Osteocyte (in vitro differentiated cells): Measurements from ENCODE around the gene DBF4B. TPM values are rescaled to one million over a fixed set of nuclear protein-coding genes. Genes with fewer than 3 reads are reported as not detected.

ENCODE experiments used
- DNase-seq: peaks from one replicate; pipeline ENCODE4 v3.0.0; 2021; ENCODE audit warnings: mixed read lengths; ENCODE audit not compliant: unreplicated experiment; ENCODE audit errors: extremely low spot score
- H3K27ac Mint-ChIP-seq: one replicate; pipeline ENCODE4 v1.8.0; 2021; ENCODE audit warnings: mild to moderate bottlenecking, mixed read lengths; ENCODE audit not compliant: unreplicated experiment
- H3K27me3 Mint-ChIP-seq: one replicate; pipeline ENCODE4 v1.8.0; 2021; ENCODE audit warnings: mixed read lengths; ENCODE audit not compliant: unreplicated experiment
- H3K36me3 Mint-ChIP-seq: one replicate; pipeline ENCODE4 v1.8.0; 2021; ENCODE audit warnings: mixed read lengths; ENCODE audit not compliant: unreplicated experiment
- H3K4me1 Mint-ChIP-seq: one replicate; pipeline ENCODE4 v1.8.0; 2021; ENCODE audit warnings: mixed read lengths; ENCODE audit not compliant: unreplicated experiment
- H3K4me3 Mint-ChIP-seq: one replicate; pipeline ENCODE4 v1.8.0; 2021; ENCODE audit warnings: mild to moderate bottlenecking, moderate library complexity, mixed read lengths; ENCODE audit not compliant: unreplicated experiment
- H3K9me3 Mint-ChIP-seq: one replicate; pipeline ENCODE4 v1.8.0; 2021; ENCODE audit warnings: mixed read lengths; ENCODE audit not compliant: unreplicated experiment
- total RNA-seq: library from RNA; stranded (reverse); gene quantifications from 2 replicates; pipeline ENCODE4 v1.2.1, GENCODE V29; 2021
- TF ChIP-seq, protein P1 (sequence below): fragments of 200-600 bp; sonication (generic); IDR thresholded peaks from 2 replicates; pipeline ENCODE4 v1.5.0; 2021; ENCODE audit warnings: antibody characterized with exemption, mild to moderate bottlenecking, moderate library complexity

The DBF4B gene
- total RNA-seq, 1 donor from 2014 or later: 9.2 TPM

DNA sequence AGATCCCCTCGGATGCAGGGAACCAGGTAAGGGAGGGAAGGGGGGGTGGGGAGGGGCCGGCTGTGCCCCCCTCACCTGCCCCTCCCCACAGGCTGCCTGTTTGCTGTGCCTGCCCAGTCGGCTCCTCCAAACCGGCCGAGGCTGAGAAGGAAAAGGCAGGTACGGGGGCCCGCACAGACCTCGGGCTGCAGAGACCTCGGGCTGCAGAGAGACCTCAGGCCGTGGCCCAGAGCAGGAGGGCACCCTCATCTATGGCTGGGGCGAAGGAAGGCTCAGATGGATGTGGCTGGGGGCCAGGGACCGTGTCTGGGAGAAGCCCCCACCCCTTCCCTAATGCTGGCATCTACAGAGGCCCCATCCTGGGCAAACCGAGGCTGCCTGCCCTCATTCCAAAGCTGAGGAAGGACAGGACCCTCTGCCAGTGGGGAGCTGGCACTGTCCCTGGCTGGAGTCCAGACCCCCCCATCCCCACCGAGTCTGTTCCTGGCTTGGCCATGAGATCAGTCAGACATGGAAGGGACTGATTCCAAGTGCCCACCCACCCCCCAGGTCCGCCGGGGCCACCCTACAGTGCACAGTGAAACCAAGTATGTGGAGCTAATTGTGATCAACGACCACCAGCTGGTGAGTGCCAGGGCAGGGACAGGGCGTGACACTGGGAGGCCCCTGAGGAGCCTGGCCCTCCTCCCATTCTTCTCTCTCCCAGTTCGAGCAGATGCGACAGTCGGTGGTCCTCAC is 64.0 kb downstream of the DBF4B start:
- no peaks in the 10 kb centered on the region for H3K9me3 Mint-ChIP-seq
- no peak overlapping the region for H3K4me3 Mint-ChIP-seq
- peaks cover 8% of the 10 kb centered on the region for H3K4me1 Mint-ChIP-seq
- H3K36me3 Mint-ChIP-seq: no peaks in the 10 kb centered on the region
- TF ChIP-seq, protein P1, sequence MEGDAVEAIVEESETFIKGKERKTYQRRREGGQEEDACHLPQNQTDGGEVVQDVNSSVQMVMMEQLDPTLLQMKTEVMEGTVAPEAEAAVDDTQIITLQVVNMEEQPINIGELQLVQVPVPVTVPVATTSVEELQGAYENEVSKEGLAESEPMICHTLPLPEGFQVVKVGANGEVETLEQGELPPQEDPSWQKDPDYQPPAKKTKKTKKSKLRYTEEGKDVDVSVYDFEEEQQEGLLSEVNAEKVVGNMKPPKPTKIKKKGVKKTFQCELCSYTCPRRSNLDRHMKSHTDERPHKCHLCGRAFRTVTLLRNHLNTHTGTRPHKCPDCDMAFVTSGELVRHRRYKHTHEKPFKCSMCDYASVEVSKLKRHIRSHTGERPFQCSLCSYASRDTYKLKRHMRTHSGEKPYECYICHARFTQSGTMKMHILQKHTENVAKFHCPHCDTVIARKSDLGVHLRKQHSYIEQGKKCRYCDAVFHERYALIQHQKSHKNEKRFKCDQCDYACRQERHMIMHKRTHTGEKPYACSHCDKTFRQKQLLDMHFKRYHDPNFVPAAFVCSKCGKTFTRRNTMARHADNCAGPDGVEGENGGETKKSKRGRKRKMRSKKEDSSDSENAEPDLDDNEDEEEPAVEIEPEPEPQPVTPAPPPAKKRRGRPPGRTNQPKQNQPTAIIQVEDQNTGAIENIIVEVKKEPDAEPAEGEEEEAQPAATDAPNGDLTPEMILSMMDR: no peak
- no peak overlapping the region for H3K27ac Mint-ChIP-seq
- no peak for DNase-seq
- peaks cover 6% of the 10 kb centered on the region for H3K27me3 Mint-ChIP-seq

DNA sequence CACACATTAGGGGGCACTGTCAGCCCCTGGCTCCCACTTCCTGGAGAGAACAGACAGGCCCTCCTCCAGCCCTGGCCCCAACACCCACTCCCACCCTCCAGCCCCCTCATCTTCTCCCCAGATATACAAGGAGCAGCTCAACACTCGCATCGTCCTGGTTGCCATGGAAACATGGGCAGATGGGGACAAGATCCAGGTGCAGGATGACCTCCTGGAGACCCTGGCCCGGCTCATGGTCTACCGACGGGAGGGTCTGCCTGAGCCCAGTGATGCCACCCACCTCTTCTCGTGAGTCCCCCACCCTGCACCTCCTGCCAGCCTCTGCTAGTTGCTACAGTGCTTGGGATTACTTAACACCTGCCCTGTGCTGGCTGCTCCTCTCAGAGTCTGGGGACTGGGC is 64.7 kb downstream of the DBF4B start:
- Mint-ChIP-seq H3K27me3 (peaks cover 6% of the 10 kb centered on the region), H3K36me3 (no peaks in the 10 kb centered on the region), H3K4me1 (peaks cover 3% of the 10 kb centered on the region), H3K4me3 (no peak overlapping the region), H3K27ac (no peak overlapping the region), H3K9me3 (no peaks in the 10 kb centered on the region)
- TF ChIP-seq, protein P1: no peak
- DNase-seq: no peak

DNA sequence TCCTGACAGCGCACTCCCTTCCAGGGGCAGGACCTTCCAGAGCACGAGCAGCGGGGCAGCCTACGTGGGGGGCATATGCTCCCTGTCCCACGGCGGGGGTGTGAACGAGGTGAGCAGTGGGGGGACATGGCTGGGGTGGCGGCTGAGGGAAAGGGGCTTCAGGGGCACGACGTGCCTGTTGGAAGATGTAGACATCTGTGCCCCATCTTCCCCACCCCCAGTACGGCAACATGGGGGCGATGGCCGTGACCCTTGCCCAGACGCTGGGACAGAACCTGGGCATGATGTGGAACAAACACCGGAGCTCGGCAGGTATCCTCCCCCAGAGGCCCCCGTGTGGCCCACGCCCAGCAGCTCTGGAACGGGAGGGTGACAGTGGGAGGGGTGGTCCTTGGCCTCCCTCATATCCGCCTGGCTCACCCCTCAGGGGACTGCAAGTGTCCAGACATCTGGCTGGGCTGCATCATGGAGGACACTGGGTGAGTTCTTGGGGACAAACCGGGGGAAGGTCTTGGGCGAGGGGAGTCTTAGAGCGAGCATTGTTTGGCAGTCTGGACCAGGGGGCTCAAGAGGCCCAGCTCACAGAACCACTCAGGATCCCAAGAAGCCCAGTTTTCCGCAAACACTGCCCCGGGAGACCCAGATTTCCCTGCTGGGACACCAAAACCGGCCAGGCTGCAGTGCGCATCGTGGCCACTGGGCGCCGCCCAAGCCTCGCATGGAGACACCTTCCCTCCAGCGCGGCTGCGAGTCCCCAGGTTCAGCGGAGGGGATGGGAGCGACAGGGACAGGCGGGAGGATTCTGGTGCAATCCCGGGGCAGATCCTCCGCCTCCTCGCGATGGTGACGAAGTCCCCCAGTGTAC is 66.0 kb downstream of the DBF4B start:
- Mint-ChIP-seq H3K27me3 (peaks cover 6% of the 10 kb centered on the region), H3K4me1 (peaks cover 9% of the 10 kb centered on the region), H3K27ac (no peak overlapping the region), H3K4me3 (peak overlapping the region; percentile 81), H3K9me3 (no peaks in the 10 kb centered on the region), H3K36me3 (no peaks in the 10 kb centered on the region)
- TF ChIP-seq, protein P1: peak; percentile 98
- peak; percentile 97 for DNase-seq

DNA sequence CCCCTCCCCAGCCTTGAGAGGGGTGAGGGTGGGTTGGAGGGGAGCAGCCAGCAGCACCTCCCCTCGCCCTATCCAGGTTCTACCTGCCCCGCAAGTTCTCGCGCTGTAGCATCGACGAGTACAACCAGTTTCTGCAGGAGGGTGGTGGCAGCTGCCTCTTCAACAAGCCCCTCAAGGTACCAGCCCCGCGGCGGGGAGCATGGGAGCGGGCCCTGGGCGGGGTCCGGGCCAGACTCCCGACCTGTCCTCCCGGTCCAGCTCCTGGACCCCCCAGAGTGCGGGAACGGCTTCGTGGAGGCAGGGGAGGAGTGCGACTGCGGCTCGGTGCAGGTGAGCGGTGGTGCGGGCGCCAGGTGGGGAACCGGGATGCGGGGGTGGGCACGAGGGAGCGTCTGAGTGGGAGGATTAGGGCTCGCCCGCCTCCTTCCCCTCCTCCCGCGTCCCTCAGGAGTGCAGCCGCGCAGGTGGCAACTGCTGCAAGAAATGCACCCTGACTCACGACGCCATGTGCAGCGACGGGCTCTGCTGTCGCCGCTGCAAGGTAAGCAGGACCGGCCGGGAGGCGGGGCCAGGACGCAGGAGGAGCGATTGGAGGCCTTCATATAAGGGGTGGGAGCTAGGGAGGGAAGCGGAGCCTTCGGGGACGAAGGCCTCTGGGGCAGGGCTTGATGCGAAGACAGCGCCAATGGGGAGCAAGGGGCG is 66.8 kb downstream of the DBF4B start:
- Mint-ChIP-seq H3K36me3 (no peaks in the 10 kb centered on the region), H3K4me3 (peak overlapping the region; percentile 81), H3K27me3 (peaks cover 6% of the 10 kb centered on the region), H3K4me1 (peaks cover 11% of the 10 kb centered on the region), H3K9me3 (no peaks in the 10 kb centered on the region), H3K27ac (no peak overlapping the region)
- TF ChIP-seq, protein P1: peak; percentile 7
- DNase-seq: peak; percentile 98
